Ishikawa (cell line): ENCODE measurements around the gene ANKFY1.

ENCODE experiments used
- CEBPB ChIP-seq: IDR thresholded peaks from 2 replicates; pipeline ENCODE4 v1.6.1; 2012
- EP300 ChIP-seq: IDR thresholded peaks from 2 replicates; pipeline ENCODE4 v1.6.1; 2012; ENCODE audit warnings: borderline replicate concordance
- NFIC ChIP-seq: IDR thresholded peaks from 2 replicates; pipeline ENCODE4 v1.6.1; 2012
- RAD21 ChIP-seq: IDR thresholded peaks from 2 replicates; pipeline ENCODE4 v1.6.1; 2012; ENCODE audit warnings: low read depth
- TAF1 ChIP-seq: IDR thresholded peaks from 2 replicates; pipeline ENCODE4 v1.6.1; 2012; ENCODE audit warnings: low read depth, mild to moderate bottlenecking
- TCF12 ChIP-seq: IDR thresholded peaks from 2 replicates; pipeline ENCODE4 v1.6.1; 2012; ENCODE audit warnings: low read depth
- USF1 ChIP-seq: IDR thresholded peaks from 2 replicates; pipeline ENCODE4 v1.6.1; 2012
- YY1 ChIP-seq: IDR thresholded peaks from 2 replicates; pipeline ENCODE4 v1.6.1; 2012; ENCODE audit warnings: low read depth
- ZBTB7A ChIP-seq: IDR thresholded peaks from 2 replicates; pipeline ENCODE4 v1.6.1; 2012; ENCODE audit warnings: low read depth
- TF ChIP-seq, protein P1 (sequence below): IDR thresholded peaks from 2 replicates; pipeline ENCODE4 v1.6.1; 2012; ENCODE audit warnings: low read depth, mild to moderate bottlenecking

- TF ChIP-seq EP300 (no peak), TCF12 (no peak), NFIC (no peak), ZBTB7A (no peak), TAF1 (no peak), CEBPB (no peak), YY1 (no peak), USF1 (no peak), RAD21 (no peak)
- TF ChIP-seq, protein P1, sequence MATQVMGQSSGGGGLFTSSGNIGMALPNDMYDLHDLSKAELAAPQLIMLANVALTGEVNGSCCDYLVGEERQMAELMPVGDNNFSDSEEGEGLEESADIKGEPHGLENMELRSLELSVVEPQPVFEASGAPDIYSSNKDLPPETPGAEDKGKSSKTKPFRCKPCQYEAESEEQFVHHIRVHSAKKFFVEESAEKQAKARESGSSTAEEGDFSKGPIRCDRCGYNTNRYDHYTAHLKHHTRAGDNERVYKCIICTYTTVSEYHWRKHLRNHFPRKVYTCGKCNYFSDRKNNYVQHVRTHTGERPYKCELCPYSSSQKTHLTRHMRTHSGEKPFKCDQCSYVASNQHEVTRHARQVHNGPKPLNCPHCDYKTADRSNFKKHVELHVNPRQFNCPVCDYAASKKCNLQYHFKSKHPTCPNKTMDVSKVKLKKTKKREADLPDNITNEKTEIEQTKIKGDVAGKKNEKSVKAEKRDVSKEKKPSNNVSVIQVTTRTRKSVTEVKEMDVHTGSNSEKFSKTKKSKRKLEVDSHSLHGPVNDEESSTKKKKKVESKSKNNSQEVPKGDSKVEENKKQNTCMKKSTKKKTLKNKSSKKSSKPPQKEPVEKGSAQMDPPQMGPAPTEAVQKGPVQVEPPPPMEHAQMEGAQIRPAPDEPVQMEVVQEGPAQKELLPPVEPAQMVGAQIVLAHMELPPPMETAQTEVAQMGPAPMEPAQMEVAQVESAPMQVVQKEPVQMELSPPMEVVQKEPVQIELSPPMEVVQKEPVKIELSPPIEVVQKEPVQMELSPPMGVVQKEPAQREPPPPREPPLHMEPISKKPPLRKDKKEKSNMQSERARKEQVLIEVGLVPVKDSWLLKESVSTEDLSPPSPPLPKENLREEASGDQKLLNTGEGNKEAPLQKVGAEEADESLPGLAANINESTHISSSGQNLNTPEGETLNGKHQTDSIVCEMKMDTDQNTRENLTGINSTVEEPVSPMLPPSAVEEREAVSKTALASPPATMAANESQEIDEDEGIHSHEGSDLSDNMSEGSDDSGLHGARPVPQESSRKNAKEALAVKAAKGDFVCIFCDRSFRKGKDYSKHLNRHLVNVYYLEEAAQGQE, result no peak
These were observed 15.1 kb downstream of the ANKFY1 start for GRCh38 chr17:4248504-4249277.
